Femur (tissue), 1 donor: ENCODE data around the gene CELF4.
A peak's percentile ranks its signal among the peaks of the same experiment; 100 is the strongest.
"Not testable (repeated sequence)": the region's sequence is repeated elsewhere in the genome, so short reads cannot be mapped to it uniquely, and the experiment has no call there.

Experiments used
- DNase-seq: peaks from one replicate; pipeline ENCODE4 v3.0.0-alpha.2; 2017

Gene CELF4

DNA sequence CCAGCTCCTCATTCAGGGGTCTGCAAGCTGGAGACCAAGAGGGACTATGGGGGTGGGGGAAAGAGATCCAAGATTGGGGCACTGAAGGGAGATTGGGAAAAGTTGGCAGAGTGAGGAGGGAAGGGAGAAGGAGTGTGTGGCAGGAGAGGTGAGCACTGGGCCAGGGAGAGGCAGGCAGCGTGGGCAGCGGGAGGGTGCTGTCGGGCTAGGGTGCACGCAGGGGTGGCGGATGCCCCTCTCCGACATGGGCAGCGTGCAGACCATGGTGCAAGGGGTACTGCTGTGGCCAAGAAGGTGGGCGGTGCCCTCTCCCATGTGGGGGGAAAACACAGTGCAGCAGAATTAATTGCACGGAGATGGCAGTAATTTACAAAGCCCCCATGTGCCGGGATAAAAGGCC lies 74.1 kb downstream of the CELF4 start:
- DNase-seq: no peak

DNA sequence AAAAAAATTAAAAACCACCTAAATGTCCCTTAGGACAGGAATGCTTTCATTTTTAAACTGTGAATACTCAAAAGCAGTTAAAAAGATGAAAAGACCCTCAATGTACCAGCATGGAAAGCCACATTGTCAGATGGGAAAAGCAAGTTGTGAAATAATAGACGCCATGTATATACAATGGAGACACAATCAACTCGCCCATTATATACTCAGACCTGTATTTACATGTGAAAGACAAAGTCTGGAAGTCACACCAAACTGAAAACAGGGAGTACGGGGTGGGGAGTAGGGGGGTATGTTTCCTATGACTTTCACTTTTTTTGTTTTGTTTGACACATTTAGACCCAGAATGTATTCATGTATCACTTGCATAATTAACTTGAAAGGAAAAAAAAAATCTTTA lies 75.6 kb downstream of the CELF4 start:
- DNase-seq: no peak

DNA sequence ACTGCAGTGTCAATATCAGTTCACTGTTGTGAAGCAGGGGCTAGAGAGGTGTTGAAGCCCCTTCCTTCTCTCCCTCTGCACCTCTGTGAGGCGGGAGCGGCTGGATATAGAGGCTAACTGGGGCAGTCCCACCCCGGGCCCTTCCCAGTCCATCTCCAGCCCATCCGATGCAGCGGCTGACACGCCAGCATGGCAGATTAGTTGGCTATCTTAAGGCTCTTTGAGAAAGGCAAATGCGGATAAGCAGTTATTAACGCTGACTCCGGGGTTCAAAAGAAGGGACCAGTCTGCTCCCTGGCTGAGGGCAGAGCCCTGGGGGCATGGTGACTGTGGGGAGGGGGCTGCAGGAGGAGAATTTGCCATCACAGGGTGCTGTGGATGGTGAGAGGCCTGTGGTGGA lies 76.6 kb downstream of the CELF4 start:
- DNase-seq: no peak

DNA sequence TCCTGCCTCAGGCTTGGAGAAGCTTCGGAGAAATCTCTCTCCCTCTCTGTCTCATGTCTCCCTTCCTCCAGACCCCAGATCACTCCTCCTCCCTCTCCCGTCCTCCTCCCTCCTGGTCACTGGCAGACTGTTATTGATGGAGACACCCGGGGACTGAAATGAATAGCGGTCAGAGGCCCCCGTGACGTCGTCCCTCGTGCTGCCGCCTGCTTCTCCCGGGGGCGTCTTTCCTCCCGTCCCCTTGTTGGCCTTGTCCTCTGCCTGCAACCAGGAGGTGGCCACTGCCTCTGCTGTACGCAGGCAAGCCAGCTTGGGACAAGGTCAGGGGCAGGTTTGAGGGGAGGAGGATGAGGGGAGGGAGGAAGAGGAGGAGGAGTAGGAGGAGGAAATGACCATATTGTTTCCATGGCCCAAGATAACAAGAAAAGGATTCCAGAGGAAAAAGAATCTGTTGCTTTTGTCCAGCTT lies 78.2 kb downstream of the CELF4 start:
- DNase-seq: no peak

DNA sequence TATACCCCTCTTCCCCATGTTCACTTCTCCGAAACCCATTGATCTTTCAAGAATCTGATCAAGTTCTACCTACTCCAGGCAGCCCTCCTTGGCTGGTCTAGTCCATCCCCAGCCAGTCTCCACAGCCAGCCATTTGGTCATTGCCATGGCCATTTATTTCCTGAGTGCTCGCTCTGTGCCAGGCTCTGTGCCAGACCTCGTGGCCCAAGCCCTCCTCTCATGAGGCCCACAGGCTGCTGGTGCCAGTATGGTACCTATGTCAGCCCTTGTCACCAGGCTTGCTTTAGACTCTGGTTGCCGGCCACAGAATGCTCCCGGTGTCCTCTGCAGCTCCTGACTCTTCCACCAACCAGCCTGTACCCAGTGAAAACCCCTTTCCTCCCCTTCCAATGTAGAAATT lies 78.8 kb downstream of the CELF4 start:
- no peak for DNase-seq

DNA sequence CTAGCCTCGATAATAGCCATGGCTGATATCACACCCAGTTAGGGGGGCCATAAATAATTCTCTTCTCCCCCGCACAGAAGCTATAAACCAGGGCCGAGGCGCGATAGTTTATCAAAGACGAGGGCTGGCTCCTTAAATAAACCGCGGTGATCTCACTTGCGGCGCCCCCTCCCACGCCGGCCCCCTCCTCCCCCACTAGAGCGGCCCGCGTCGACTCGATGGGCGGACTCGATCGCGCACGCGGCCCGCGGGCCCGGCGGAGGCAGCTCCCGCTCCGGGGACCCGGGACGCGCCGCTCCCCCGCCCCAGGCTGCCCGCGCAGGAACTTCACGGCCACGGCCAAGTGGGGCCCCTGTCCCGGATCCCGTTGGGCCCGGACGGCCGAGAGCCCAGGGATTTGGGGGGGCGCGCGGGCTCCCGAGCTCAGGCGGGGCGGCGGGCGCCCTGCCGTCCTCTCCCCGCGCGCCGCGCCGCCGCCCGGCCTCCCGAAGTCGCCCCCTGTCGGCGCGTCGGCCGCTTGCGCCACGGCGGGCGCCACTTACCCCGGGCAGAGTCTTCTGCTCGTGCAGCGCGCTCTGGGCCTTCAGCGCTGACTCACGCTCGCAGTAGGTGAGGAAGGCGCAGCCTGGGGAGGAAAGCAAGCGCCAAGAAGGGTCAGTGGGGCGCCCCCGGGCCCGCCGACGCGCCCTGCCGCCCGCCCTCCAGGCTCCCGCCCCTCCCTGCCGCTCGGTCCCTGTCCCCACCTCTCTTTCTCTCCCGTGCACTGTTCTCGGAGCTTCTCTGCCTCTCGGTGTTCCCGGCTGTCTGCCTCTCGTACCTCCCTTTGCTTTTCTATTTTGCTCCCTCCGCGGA lies 80.4 kb downstream of the CELF4 start:
- DNase-seq: no peak

DNA sequence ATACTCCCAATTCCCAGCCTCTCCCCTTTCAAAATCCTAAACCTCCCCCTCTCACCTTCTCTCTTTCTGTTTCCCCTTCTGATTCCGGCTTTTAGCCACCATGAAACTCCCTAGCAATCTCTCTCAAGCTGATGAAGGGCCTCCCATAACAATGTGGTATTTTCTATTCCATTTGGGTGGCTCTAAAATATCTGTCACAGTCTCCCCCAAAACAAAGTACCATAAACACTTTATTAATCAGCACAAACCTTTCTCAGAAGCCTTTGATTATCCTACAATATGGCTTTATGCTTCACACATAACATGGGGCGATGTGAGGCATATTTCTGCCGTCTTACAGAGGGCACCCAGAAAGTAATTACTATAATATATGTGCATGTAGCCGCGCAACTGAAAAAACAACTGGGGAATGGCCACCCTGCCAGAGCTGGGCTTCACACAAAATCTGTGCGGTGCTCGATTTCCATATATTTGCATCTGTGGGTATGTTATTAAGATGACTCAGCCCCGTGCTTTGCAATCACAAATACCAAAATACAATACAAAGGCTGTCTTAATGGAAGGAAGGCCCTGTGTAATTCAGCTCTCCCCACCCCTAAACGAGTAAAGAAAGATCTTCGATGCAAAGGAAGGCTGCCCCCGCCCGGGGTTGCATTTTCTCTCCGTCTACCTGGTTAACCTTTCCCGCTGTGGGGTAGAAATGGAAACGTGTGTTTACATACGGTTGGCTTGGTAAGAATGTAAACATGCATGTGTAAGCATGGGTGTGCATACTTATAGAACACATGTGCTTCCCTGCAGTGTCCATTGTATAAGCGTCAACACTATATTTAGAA lies 81.4 kb downstream of the CELF4 start:
- DNase-seq: no peak

DNA sequence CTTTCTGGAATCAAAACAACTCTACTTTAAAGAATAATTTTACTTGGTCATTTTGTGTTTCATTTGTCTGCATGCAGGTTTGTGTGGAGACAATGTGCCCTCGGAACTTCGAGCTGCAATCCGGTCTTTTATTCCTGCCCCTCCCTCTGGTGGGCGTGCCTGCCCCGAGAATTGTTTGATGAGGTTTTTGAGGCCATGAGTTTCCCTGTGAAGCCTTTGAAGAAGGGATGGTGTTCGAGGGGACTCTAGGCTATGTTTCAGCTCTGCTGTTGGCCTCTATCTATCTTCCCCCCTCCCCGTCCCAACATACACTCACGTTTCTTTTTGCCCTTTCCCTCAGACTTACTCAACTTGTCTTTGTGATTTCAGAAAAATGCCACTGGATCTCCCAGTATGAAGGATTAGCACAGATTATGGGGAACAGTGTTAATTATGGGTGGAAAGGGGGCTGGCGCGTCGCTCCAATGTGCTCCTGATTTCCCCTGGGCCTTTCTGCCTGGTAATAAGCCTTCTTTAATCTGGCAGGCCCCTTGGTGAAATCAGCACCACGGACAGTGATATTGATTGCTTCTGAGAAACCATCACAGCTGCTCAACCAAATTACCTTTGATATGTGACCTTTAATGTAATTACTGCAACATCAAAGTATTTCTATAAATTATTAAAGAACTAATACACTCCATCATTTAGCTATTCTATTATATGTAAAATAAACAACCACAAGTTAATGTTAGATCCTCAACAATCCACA lies 82.2 kb downstream of the CELF4 start:
- DNase-seq: peak; percentile 38

DNA sequence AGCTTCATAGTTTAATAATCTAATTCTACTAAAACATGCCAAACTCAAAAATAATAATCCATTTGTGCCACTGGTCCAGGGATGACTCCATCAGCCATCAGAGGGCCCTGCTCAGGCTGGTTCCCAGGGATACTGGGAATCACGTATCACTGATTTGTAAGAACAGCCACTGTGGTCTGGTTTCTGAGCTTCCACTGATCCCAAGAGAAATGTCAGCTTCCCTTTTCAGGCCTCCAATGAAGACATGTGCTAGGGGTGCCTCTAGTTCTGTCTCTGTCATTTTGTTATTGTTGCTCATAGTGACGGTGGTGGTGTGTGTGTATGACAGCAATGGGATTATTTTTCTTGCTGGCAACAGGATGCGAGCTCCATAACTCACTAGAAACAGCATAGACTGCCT lies 83.2 kb downstream of the CELF4 start:
- no peak for DNase-seq

DNA sequence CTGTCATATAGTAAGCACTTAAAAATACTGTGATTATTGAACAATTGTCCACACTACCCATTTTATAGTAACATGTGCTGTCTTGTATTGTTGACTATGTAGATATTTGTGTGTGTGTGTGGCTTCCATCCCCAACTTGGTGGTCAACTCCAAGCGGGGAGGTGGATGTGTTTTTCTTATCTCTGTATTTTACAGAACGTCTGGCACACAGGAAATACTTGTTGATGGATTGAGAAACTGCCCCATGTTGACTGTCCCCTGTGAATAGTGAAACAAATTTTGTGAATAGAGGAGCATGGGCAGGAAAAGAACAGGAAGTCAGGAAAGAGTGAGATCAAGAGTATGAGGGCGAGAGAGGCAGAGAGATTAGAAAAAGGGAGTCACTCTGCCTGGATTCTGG lies 83.6 kb downstream of the CELF4 start:
- DNase-seq: no peak

DNA sequence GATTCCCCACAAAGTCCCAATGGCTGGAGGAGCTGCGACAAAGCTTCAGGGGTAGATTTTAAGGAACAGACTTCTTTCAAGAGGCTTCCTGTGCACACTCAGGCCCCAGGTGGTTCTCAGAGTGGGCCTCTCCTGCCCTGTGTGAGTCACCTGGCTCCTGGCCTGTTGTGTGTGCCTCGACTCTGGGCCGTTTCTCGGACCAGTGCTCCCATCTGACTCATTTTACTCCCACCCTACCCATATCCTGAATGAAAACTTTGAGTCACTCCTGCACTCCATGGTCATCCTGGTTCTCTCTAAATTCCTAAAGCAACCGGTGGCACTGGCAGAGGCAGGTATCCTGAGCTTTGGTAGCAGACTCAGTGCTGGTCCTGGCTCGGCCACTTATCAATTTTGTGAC lies 84.1 kb downstream of the CELF4 start:
- DNase-seq: no peak

DNA sequence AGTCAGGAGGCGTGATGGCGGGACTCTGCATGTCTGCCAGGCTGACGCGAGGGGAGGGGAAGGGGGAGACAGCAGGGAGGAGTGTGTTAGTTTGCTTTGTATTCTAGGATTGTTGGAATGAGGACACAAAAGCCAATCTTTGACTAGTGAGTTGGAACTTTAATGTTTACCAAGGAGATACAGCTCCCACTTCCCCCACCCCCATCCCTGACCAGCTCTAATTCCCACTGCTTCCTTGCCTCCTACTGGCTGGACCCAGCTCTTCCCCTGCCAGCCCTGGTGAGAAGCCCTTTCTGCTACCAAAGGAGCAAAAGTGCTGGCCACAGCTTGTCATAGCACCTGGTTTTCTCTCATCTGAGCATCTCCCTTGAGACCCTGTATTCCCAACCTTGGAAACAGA lies 84.5 kb downstream of the CELF4 start:
- DNase-seq: no peak

DNA sequence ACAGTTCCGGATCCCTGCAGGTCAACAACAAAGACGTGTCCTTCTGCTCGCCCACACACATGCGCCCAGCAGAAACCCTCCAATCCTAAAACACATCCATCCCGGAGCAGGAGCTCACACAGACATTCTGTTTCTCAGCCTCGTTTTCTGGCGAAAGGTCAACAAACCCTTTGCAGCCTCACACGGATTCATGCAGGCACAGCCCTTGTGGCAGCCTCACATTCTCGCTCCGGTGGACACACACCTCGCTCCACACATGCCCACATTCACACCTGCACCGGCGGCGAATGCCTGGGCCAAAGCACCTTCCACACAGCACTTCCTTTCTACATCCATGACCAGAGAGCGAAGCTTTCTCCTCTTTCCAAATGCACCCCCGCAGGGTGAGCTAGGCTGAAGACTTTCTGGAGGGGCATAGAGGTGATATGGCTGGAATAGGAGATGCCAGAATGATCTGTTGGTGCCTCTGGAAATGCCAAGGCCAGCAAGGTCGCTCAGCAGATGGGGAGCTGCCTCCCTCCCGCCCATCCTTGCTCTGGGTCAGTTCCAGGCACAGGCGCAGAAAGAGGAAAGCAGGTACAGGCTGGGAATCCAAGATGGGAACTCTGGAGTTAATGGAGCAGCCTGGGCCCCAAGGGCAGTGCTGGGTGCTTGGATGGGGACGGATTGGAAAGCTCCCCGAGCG lies 88.8 kb downstream of the CELF4 start:
- DNase-seq: no peak

DNA sequence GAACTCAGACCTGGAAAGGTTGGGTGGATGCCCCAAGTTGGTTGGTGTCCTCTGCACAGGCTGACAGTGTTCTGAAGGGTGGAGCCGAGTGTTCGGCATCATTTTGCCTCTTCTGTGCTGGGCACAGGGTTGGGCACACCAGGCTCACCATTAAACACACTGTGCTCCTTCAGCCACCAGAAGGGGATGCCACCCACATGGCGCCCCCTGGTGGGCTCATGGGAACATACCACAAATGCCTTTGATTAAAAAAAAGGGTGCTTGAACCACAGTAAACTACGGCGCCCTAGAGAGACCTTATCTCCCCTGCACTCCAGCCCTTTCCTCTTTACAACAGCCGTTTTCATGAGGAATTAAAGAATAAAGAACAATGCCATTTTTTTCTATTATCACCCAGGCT lies 89.4 kb downstream of the CELF4 start:
- no peak for DNase-seq

DNA sequence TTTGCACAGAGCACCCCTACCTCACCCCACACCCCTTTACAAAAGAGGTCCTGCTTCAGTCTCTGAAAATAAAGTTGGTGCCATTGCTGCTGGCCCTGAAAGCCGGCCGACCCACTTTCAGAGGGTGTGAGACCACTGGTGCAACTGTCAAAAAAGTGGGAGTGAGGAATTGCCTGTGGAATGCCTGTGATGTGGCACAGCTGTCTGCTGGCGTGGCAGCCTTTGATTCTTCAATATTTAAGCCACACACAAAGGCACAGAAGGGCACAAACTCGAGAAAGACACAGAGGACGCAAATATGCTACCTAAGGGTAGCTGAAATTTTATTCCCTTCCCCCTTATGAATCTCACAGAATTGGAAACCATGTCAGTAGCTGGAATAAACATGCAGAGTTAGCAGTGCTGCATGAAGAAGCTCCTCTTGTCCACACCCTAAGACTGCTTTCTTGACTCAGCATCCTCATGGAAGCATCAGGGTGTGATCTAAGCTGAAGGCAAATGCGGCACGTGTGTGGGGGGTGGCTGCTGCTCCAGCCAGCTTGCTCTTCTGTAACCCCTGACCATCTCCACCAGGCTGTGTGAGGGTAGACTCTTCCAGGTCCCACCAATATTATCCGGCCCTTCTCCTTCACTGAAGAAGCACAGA lies 92.3 kb downstream of the CELF4 start:
- no peak for DNase-seq

DNA sequence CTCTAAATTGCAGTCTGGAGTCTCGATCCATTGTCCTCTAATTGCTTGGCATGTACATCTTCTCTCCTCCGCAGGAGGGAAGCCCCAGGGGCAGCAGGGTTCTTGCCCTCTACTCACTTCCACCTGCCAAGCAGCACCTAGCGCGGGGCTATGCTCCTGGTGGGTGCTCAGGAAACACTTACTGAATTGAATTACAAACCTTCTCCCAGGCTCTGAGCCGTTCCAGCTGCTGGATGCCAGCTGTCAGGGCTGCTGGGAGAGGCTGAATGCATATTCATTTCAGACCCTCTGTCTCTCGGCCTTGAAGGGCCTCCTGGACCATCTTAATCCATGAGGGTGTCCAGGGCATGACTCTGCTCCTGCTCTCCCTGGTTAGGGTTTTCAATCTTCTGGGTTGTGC lies 94.0 kb downstream of the CELF4 start:
- DNase-seq: no peak

DNA sequence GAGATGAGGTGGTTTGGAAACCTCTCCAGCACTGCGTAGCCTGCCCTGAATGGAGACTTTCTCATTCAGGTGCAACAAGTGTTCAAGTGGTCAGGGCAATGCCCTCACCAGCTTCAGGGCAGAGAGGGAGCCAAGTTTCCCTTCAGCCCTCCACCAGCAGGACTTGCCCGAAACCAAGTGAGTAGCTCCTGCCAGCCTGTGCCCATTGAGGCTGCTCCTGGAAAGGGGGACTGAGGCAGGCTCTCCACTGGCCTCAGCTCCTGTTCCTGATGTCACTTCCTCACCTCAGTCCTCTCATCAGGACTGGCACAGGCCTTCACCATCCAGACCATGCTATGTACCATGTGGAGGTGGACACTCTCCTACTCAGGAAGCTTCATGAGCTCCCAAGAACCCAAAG lies 94.6 kb downstream of the CELF4 start:
- no peak for DNase-seq

DNA sequence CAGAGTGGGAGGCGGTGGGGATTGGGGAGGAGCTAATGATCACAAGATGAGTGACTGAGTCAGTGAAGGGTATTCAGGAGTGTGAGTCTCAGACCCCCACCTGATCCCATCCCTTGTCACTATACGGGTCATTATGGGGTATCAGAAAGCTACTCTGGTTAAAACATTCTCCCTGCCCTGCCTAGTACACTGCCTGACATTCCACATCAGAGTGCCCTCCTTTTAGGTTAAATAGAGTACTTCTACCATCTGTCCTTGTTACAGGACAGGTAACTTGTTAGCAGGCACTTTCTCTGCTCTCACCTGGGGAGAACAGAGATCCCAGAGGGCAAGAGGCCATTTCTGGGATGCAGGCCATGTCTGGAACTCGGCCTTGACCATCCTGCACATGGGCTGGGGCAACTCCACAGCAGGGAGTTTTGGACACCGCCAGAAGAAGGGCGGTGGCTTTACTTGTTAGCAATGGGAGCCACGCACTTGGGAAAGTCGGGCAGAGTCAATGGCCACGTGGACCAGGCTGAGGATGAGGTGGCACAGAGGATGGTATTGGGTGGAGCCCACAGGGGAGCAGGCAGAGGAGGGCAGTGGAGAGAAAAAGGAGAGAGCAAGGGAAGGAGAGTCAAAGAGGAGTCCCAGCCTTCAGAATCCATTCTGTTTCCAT lies 98.5 kb downstream of the CELF4 start:
- no peak for DNase-seq

DNA sequence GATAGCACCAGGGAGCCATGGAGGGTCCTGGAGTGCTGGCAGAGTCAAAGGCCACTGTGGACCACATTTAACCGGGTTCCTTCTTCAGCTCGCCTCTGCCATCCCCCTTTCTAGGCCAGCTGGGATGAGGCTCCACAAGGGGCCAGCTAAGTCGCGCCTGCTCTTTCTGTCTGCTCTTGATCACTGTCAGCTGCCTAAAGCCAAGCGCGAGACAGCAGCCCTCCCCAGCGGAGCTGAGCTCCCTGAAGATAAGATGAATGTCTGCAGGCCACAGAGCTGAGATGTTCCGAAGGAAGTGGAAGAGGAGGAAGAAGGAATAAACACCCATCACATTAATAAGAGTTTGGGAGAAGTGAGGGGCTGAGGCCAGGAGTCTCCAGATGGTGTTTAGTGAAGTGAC lies 99.6 kb downstream of the CELF4 start:
- no peak for DNase-seq

DNA sequence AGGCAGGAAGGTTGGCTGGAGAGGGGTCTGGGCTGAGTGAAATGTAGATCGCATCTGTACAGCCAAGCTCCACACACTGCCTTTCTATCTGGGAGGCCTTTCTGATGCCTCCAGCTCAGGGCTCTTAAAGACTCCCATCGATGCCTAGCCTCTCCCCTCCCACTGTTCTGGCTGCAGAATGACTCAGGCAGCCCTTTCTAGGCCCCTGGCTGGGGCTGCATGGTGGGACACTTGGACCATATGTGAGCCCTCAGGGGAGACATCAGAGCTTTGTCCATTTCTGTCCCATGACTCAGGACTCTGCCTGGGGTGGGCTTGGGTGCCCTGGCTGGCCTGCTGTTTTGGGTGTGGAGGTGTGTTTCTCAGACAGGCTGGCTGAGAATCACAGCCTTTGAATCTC lies 101.3 kb downstream of the CELF4 start:
- no peak for DNase-seq

DNA sequence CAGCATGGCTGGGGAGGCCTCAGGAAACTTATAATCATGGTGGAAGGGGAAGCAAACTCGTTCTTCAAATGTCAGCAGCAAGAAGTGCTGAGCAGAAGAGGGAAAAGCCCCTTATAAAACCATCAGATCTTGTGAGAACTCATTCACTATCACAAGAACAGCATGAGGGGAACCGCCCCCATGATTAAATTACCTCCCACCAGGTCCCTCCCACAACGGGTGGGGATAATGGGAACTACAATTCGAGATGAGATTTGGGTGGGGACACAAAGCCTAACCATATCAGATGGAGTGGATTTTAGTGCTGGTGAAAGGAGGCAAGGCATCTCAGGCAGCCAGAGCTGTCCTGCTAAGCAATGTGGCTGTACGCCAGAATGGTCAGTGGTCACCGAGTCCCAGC lies 104.3 kb downstream of the CELF4 start:
- not testable (repeated sequence) for DNase-seq

DNA sequence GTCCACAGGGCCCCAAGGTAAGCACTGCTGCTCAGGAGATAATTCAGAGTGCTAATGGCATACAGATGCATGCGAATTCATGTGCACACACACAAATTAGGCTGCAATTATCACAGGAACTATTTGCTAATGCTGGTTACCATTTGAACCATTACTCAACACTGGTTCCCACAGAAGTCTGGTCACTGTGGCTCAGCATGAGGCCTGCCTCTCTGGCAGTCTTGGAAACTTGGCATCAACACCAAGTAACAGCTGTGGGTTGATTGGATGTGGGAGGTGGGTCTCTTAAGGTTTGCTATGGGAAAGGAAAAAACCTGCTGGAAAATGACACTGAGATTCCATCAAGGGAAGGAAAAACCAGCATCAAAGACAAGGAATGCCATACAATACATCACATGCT lies 105.0 kb downstream of the CELF4 start:
- no peak for DNase-seq
